ENCODE measurements around the gene DAZL. TPM values are rescaled to one million over a fixed set of nuclear protein-coding genes. Genes with fewer than 3 reads are reported as not detected.

The DAZL gene
- total and polyA plus RNA-seq, 10 of the 15 experiments (the other 5 are each of a cell fraction or from before 2014, with no cell fraction given) = 0.04 to 0.48 (median 0.13) TPM; not detected in 1

GRCh38 chr3:16554126-16554525 lies 51.1 kb downstream of the DAZL start:
- ChIA-PET RAD21 (ENCODE audit: unreplicated experiment) (interaction anchor here (1.0 to 2.6 kb wide), 4 partner anchors 264 to 306 kb away, joined by 3 to 7 read pairs (median 4); partner anchors contain the start of genes DPH3 and OXNAD1), POLR2A (no interaction called here), SMC1A (ENCODE audit: uncharacterized antibody, unreplicated experiment) (interaction anchor here (1.0 to 2.4 kb wide), 4 partner anchors 56 to 285 kb away, joined by 3 to 14 read pairs (median 8); no protein-coding TSS in a partner anchor), CTCF (interaction anchor here (2.7 to 8.7 kb wide), 2 partner anchors 262 to 286 kb away, joined by 15 to 170 read pairs; no protein-coding TSS in a partner anchor)
- no TSS peak for BruUV-seq (replicated peaks)
- Histone ChIP-seq H3K4me2 (ENCODE audit: control insufficient read depth, insufficient read depth) (no peak overlapping the region), H4K20me1 (ENCODE audit: control insufficient read depth, insufficient read depth) (no peaks in the 10 kb centered on the region), H3K9me3 (replicated peaks; ENCODE audit: control insufficient read depth, insufficient read depth, low read length) (no peaks in the 10 kb centered on the region; the same call in 2 of the 3 replicates), H3K4me1 (ENCODE audit: control insufficient read depth, insufficient read depth, low read length) (peaks cover 8% of the 10 kb centered on the region), H3K36me3 (ENCODE audit: control insufficient read depth in 2 of 2, insufficient read depth in 2 of 2, low read length in 1 of 2) (no peaks in the 10 kb centered on the region), H3K9ac (ENCODE audit: control insufficient read depth, insufficient read depth, low read length) (no peak overlapping the region), H2AFZ (ENCODE audit: control insufficient read depth, low read depth, low read length) (no peak overlapping the region), H3K79me2 (ENCODE audit: control insufficient read depth, insufficient read depth, low read length) (no peaks in the 10 kb centered on the region; the same call in 1 of the 2 replicates), H3K27me3 (replicated peaks in 1 of 2; ENCODE audit: control insufficient read depth in 2 of 2, insufficient read depth in 2 of 2, low read length in 1 of 2) (no peaks in the 10 kb centered on the region), H3K27ac (ENCODE audit: control insufficient read depth, insufficient read depth) (no peak overlapping the region), H3K4me3 (no peak overlapping the region)
- in situ Hi-C loops (cut with MboI) (loop anchor here (5.0 to 10.0 kb wide), 2 partner anchors 267 to 499 kb away; no protein-coding TSS in a partner anchor), intact Hi-C loops (cut with micrococcal nuclease; ENCODE audit: unreplicated experiment) (loop anchor here (5.0 kb wide), 1 partner anchor 122 kb away; no protein-coding TSS in a partner anchor)
- FAIRE-seq = no peak
- no peak for ATAC-seq
- DNase-seq (ENCODE audit: low read depth, low spot score) = no peak
- 33% methylated on average over 4 of the region's 4 CpGs for WGBS (ENCODE audit: insufficient coverage, insufficient replicate concordance, low lambda C conversion rate, missing lambda C conversion rate)
- no peak for TF ChIP-seq CUX1 (IDR thresholded peaks at IDR 0.05; ENCODE audit: insufficient replicate concordance, low read depth, low read length)
- no peak for TF ChIP-seq HCFC1 (IDR thresholded peaks at IDR 0.05; ENCODE audit: low read length)
- no peak for TF ChIP-seq ZNF687 (IDR thresholded peaks at IDR 0.05)
- no peak for TF ChIP-seq ZNF384 (IDR thresholded peaks at IDR 0.05; ENCODE audit: borderline replicate concordance, low read depth, low read length)
- no peak for TF ChIP-seq REST (IDR thresholded peaks at IDR 0.05; ENCODE audit: low read depth, low read length)
- no peak for TF ChIP-seq GABPA (IDR thresholded peaks at IDR 0.05; ENCODE audit: low read depth)
- no peak for TF ChIP-seq TBL1XR1 (IDR thresholded peaks at IDR 0.05; ENCODE audit: low read depth, low read length)
- TF ChIP-seq CREM (IDR thresholded peaks at IDR 0.05; ENCODE audit: low read depth) = no peak
- no peak for TF ChIP-seq KDM1A (IDR thresholded peaks at IDR 0.05; ENCODE audit: borderline replicate concordance)
- no peak for TF ChIP-seq RELA (IDR thresholded peaks at IDR 0.05; ENCODE audit: borderline replicate concordance, partially characterized antibody)
- TF ChIP-seq NRF1 (conservative IDR thresholded peaks at IDR 0.05; ENCODE audit: low read depth, low read length) = no peak
